KOPT-K1 (cell line): ENCODE measurements around the gene HIPK2.

Experiments used
- H3K27ac ChIP-seq: fragments of 200-600 bp; sonication (generic); 2 replicates; pipeline ENCODE4 v1.5.1; 2016; ENCODE audit warnings: antibody characterized with exemption, mild to moderate bottlenecking, low read depth, low read length; ENCODE audit not compliant: poor library complexity, severe bottlenecking
- H3K36me3 ChIP-seq: fragments of 200-600 bp; sonication (generic); 2 replicates; pipeline ENCODE4 v1.5.1; 2017; ENCODE audit warnings: antibody characterized with exemption, mild to moderate bottlenecking, low read length, moderate library complexity; ENCODE audit not compliant: insufficient read depth
- H3K9me3 ChIP-seq: fragments of 200-600 bp; sonication (generic); 2 replicates; pipeline ENCODE4 v1.5.1; 2017; ENCODE audit warnings: antibody characterized with exemption, low read length, mild to moderate bottlenecking; ENCODE audit not compliant: insufficient read depth, poor library complexity, severe bottlenecking

The HIPK2 gene

DNA sequence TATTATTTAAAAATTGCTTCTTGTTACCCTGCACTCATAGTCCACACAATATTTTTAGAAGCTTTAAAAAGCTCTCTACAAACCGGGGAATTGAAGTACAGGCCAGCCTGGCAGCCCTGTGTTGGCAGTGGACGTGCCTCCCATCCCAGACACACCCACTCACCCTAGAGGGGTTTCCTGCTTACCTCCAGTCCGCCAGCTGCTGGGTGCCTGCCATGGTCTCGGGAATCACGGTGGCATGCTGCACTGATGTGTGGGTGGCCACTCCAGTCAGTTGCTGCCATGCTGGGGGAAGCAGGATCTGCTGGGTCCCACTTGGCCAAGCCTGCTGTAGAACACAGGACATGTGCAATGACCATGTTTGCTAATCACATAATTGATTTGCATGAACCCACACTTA, 173.9 kb downstream of the HIPK2 start:
- Histone ChIP-seq H3K36me3 (peaks cover 19% of the 10 kb centered on the region), H3K9me3 (no peaks in the 10 kb centered on the region), H3K27ac (no peak overlapping the region)

GRCh38 chr7:139603282-139603681, 174.5 kb downstream of the HIPK2 start:
- peak overlapping the region; percentile 3 for H3K27ac ChIP-seq
- no peaks in the 10 kb centered on the region for H3K9me3 ChIP-seq
- peaks cover 25% of the 10 kb centered on the region for H3K36me3 ChIP-seq

DNA sequence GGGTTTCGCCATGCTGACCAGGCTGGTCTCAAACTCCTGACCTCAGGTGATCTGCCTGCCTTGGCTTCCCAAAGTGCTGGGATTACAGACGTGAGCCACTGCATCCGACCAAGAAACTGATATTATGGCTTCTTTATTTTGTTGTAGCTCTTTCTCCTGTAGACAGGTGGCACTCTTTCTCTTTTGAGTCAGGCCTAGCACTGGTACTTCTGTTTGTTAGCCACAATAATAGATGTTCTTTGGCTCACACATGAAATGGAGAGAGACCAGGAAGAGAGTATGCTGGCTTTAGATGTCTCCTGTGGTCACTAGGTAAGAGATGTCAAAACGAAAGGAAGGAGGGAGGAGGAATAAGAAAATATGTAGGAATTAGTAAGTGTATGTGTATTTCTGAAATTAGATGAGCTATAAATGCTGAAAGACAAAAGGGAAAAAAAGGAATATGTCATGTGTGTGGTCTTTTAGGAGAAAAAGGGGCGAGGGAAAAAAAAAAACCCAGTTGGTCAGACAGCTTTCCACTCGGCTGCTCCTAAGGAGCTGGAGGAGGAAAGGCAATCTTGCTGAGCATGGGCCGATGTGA, 175.6 kb downstream of the HIPK2 start:
- Histone ChIP-seq H3K36me3 (peaks cover 29% of the 10 kb centered on the region), H3K9me3 (no peaks in the 10 kb centered on the region), H3K27ac (no peak overlapping the region)

GRCh38 chr7:139601176-139601575, 176.6 kb downstream of the HIPK2 start:
- Histone ChIP-seq H3K36me3 (peaks cover 38% of the 10 kb centered on the region), H3K9me3 (no peaks in the 10 kb centered on the region), H3K27ac (no peak overlapping the region)

GRCh38 chr7:139600306-139600705, 177.5 kb downstream of the HIPK2 start:
- H3K36me3 ChIP-seq = peaks cover 47% of the 10 kb centered on the region
- H3K9me3 ChIP-seq = no peaks in the 10 kb centered on the region

GRCh38 chr7:139598642-139599041, 179.2 kb downstream of the HIPK2 start:
- Histone ChIP-seq H3K36me3 (peaks cover 57% of the 10 kb centered on the region), H3K9me3 (no peaks in the 10 kb centered on the region), H3K27ac (no peak overlapping the region)

More at GRCh38 chr7:139600306-139600705, 177.5 kb downstream of the HIPK2 start:
- no peak overlapping the region for H3K27ac ChIP-seq

GRCh38 chr7:139597028-139597427, 180.8 kb downstream of the HIPK2 start:
- no peaks in the 10 kb centered on the region for H3K9me3 ChIP-seq
- H3K36me3 ChIP-seq = peaks cover 72% of the 10 kb centered on the region
- H3K27ac ChIP-seq = no peak overlapping the region

GRCh38 chr7:139596626-139597025, 181.2 kb downstream of the HIPK2 start:
- H3K9me3 ChIP-seq = no peaks in the 10 kb centered on the region
- H3K27ac ChIP-seq = no peak overlapping the region
- H3K36me3 ChIP-seq = peaks cover 76% of the 10 kb centered on the region

DNA sequence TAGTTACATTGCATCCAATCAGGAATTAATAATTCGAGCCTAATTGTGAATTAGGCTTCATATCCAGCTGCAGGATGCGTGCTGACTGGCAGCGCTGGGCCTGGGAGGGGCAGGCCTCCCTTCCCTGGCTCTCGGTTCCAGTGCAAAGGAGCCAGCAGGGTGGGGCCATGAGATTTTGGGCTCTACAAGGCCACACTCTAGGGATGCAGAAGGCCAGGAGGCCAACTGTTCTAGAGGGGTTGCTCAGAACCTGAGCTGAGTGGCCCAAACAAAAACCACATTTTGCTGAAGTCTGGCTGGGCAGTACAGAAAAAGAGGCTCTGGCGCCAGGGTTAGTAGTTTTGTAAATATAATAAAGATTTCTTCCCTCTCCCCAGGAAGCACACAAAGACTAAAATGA, 182.0 kb downstream of the HIPK2 start:
- H3K36me3 ChIP-seq = peaks cover 84% of the 10 kb centered on the region
- H3K27ac ChIP-seq = no peak overlapping the region
- H3K9me3 ChIP-seq = no peaks in the 10 kb centered on the region

GRCh38 chr7:139594911-139595476, 182.8 kb downstream of the HIPK2 start:
- Histone ChIP-seq H3K9me3 (no peaks in the 10 kb centered on the region), H3K36me3 (peaks cover 79% of the 10 kb centered on the region), H3K27ac (no peak overlapping the region)

- H3K27ac ChIP-seq = no peak overlapping the region
- no peaks in the 10 kb centered on the region for H3K9me3 ChIP-seq
- peaks cover 72% of the 10 kb centered on the region for H3K36me3 ChIP-seq
Observed at GRCh38 chr7:139594090-139594489, 183.7 kb downstream of the HIPK2 start.

- H3K36me3 ChIP-seq = peaks cover 60% of the 10 kb centered on the region
- no peak overlapping the region for H3K27ac ChIP-seq
Observed at GRCh38 chr7:139592801-139593461, 184.9 kb downstream of the HIPK2 start.

GRCh38 chr7:139591550-139592195, 186.1 kb downstream of the HIPK2 start:
- peaks cover 55% of the 10 kb centered on the region for H3K36me3 ChIP-seq

More at GRCh38 chr7:139592801-139593461, 184.9 kb downstream of the HIPK2 start:
- H3K9me3 ChIP-seq = no peaks in the 10 kb centered on the region

GRCh38 chr7:139589474-139589873, 188.3 kb downstream of the HIPK2 start:
- Histone ChIP-seq H3K36me3 (peaks cover 34% of the 10 kb centered on the region; the same call in 1 of the 2 replicates), H3K27ac (no peak overlapping the region), H3K9me3 (no peaks in the 10 kb centered on the region)

More at GRCh38 chr7:139591550-139592195, 186.1 kb downstream of the HIPK2 start:
- Histone ChIP-seq H3K9me3 (no peaks in the 10 kb centered on the region), H3K27ac (no peak overlapping the region)

GRCh38 chr7:139588632-139589031, 189.2 kb downstream of the HIPK2 start:
- no peak overlapping the region for H3K27ac ChIP-seq
- H3K9me3 ChIP-seq = no peaks in the 10 kb centered on the region
- H3K36me3 ChIP-seq = peaks cover 28% of the 10 kb centered on the region; the same call in 1 of the 2 replicates
